Activated T-helper 9 cell treated with anti-CD3 and anti-CD28 coated beads, Interleukin-2, amount 50 U/mL, for 16 hours (primary cell): ENCODE results near the gene TNNI2.
"Not testable (repeated sequence)": the region's sequence is repeated elsewhere in the genome, so short reads cannot be mapped to it uniquely, and the experiment has no call there.

ENCODE experiments used
- DNase-seq: peaks from one replicate; pipeline ENCODE4 v3.0.0-alpha.2; 2020; ENCODE audit warnings: low read depth

Gene TNNI2

GRCh38 chr11:1862588-1863351 lies 24.0 kb downstream of the TNNI2 start:
- DNase-seq = no peak

- DNase-seq = no peak
Measured at GRCh38 chr11:1863352-1864216, 24.8 kb downstream of the TNNI2 start.

GRCh38 chr11:1864231-1864630 lies 25.4 kb downstream of the TNNI2 start:
- DNase-seq = no peak

- no peak for DNase-seq
Measured at GRCh38 chr11:1864831-1865665, 26.3 kb downstream of the TNNI2 start.

GRCh38 chr11:1866226-1866625 lies 27.4 kb downstream of the TNNI2 start:
- no peak for DNase-seq

GRCh38 chr11:1866776-1867175 lies 28.0 kb downstream of the TNNI2 start:
- DNase-seq = no peak

- DNase-seq = no peak
Measured at GRCh38 chr11:1867381-1867780, 28.6 kb downstream of the TNNI2 start.

- DNase-seq = no peak
Measured at GRCh38 chr11:1868056-1868635, 29.4 kb downstream of the TNNI2 start.

- no peak for DNase-seq
Measured at GRCh38 chr11:1868636-1869291, 30.0 kb downstream of the TNNI2 start.

- DNase-seq = no peak
Measured at GRCh38 chr11:1869427-1870325, 30.9 kb downstream of the TNNI2 start.

- no peak for DNase-seq
Measured at GRCh38 chr11:1870326-1870696, 31.5 kb downstream of the TNNI2 start.

GRCh38 chr11:1870721-1871466 lies 32.1 kb downstream of the TNNI2 start:
- peak; percentile 28 for DNase-seq

- no peak for DNase-seq
Measured at GRCh38 chr11:1871531-1871930, 32.8 kb downstream of the TNNI2 start.

- DNase-seq = no peak
Measured at GRCh38 chr11:1872267-1872985, 33.6 kb downstream of the TNNI2 start.

GRCh38 chr11:1873048-1873812 lies 34.4 kb downstream of the TNNI2 start:
- DNase-seq = no peak

- not testable (repeated sequence) for DNase-seq
Measured at GRCh38 chr11:1873813-1874150, 35.0 kb downstream of the TNNI2 start.

GRCh38 chr11:1874441-1875092 lies 35.8 kb downstream of the TNNI2 start:
- DNase-seq = peak; percentile 0
